H9 (cell line): ENCODE data around the gene NPAS2. TPM values are rescaled to one million over a fixed set of nuclear protein-coding genes. Genes with fewer than 3 reads are reported as not detected.

Source experiments
- DNase-seq: peaks from one replicate; pipeline ENCODE4 v3.0.0-alpha.2; 2017
- H2AFZ ChIP-seq: one replicate; pipeline ENCODE4 v1.6.1; 2013; ENCODE audit warnings: mild to moderate bottlenecking, low read length, control low read depth, moderate library complexity
- H2AK5ac ChIP-seq: 2 replicates; pipeline ENCODE4 v1.6.1; 2013; ENCODE audit warnings: low read length, control low read depth, mixed read lengths; ENCODE audit not compliant: insufficient read length
- H2BK120ac ChIP-seq: one replicate; pipeline ENCODE4 v1.6.1; 2013; ENCODE audit warnings: low read depth, mild to moderate bottlenecking, low read length, control low read depth, inconsistent platforms; ENCODE audit not compliant: poor library complexity, severe bottlenecking
- H2BK12ac ChIP-seq: 2 replicates; pipeline ENCODE4 v1.6.1; 2013; ENCODE audit warnings: low read length, control low read depth, mixed read lengths, low read depth; ENCODE audit not compliant: insufficient read length
- H2BK15ac ChIP-seq: 2 replicates; pipeline ENCODE4 v1.6.1; 2013; ENCODE audit warnings: low read depth, low read length, control low read depth
- H2BK20ac ChIP-seq: one replicate; pipeline ENCODE4 v1.6.1; 2013; ENCODE audit warnings: low read depth, mild to moderate bottlenecking, low read length, control low read depth, inconsistent platforms; ENCODE audit not compliant: poor library complexity, severe bottlenecking
- H2BK5ac ChIP-seq: 2 replicates; pipeline ENCODE4 v1.6.1; 2013; ENCODE audit warnings: low read length, control low read depth, mixed read lengths; ENCODE audit not compliant: insufficient read length
- H3K14ac ChIP-seq: 2 replicates; pipeline ENCODE4 v1.6.1; 2013; ENCODE audit warnings: low read length, control low read depth; ENCODE audit not compliant: insufficient read depth
- H3K18ac ChIP-seq: 2 replicates; pipeline ENCODE4 v1.6.1; 2013; ENCODE audit warnings: low read depth, mild to moderate bottlenecking, mixed read lengths, low read length, control low read depth; ENCODE audit not compliant: insufficient read length
- H3K23ac ChIP-seq: 2 replicates; pipeline ENCODE4 v1.6.1; 2013; ENCODE audit warnings: low read length, control low read depth, mixed read lengths, low read depth; ENCODE audit not compliant: insufficient read length
- H3K23me2 ChIP-seq: 2 replicates; pipeline ENCODE4 v1.6.1; 2013; ENCODE audit warnings: low read depth, mild to moderate bottlenecking, mixed read lengths, low read length, control low read depth; ENCODE audit not compliant: insufficient read length, poor library complexity, severe bottlenecking
- H3K27ac ChIP-seq: 2 replicates; pipeline ENCODE4 v1.5.1; 2013; ENCODE audit warnings: low read length, control low read depth, mixed read lengths, low read depth; ENCODE audit not compliant: insufficient read length
- H3K27me3 ChIP-seq: 2 replicates; pipeline ENCODE4 v1.6.1; 2013; ENCODE audit warnings: low read length, control low read depth, inconsistent platforms; ENCODE audit not compliant: insufficient read depth
- H3K4ac ChIP-seq: 2 replicates; pipeline ENCODE4 v1.6.1; 2013; ENCODE audit warnings: low read depth, mild to moderate bottlenecking, control low read depth, inconsistent platforms, low read length, moderate library complexity
- H3K4me1 ChIP-seq: 2 replicates; pipeline ENCODE4 v1.6.1; 2013; ENCODE audit warnings: low read length, control low read depth, inconsistent platforms; ENCODE audit not compliant: insufficient read depth
- H3K4me2 ChIP-seq: 2 replicates; pipeline ENCODE4 v1.6.1; 2013; ENCODE audit warnings: low read length, control low read depth, mixed read lengths; ENCODE audit not compliant: insufficient read length, insufficient read depth
- H3K56ac ChIP-seq: 2 replicates; pipeline ENCODE4 v1.6.1; 2013; ENCODE audit warnings: low read depth, mild to moderate bottlenecking, mixed read lengths, low read length, control low read depth; ENCODE audit not compliant: insufficient read length
- H3K79me1 ChIP-seq: 2 replicates; pipeline ENCODE4 v1.6.1; 2013; ENCODE audit warnings: low read depth, mild to moderate bottlenecking, moderate library complexity, low read length, control low read depth, inconsistent platforms; ENCODE audit not compliant: insufficient read depth, poor library complexity, severe bottlenecking
- H3K79me2 ChIP-seq: 2 replicates; pipeline ENCODE4 v1.6.1; 2013; ENCODE audit warnings: low read length, control low read depth, inconsistent platforms; ENCODE audit not compliant: insufficient read depth
- H3K9ac ChIP-seq: 2 replicates; pipeline ENCODE4 v1.6.1; 2013; ENCODE audit warnings: low read length, control low read depth, mixed read lengths; ENCODE audit not compliant: insufficient read length; ENCODE audit errors: extremely low read depth
- H3K9me3 ChIP-seq: one replicate; pipeline ENCODE4 v1.6.1; 2013; ENCODE audit warnings: low read depth, low read length, inconsistent platforms; ENCODE audit not compliant: control insufficient read depth
- H3T11ph ChIP-seq: one replicate; pipeline ENCODE4 v1.6.1; 2013; ENCODE audit warnings: mild to moderate bottlenecking, low read length, control low read depth, inconsistent platforms
- H4K20me1 ChIP-seq: one replicate; pipeline ENCODE4 v1.6.1; 2013; ENCODE audit not compliant: control insufficient read depth, insufficient read length, insufficient read depth
- H4K5ac ChIP-seq: 2 replicates; pipeline ENCODE4 v1.6.1; 2013; ENCODE audit warnings: low read depth, mild to moderate bottlenecking, mixed read lengths, low read length, control low read depth; ENCODE audit not compliant: insufficient read length
- H4K8ac ChIP-seq: replicated peaks from 2 replicates; pipeline ENCODE4 v1.6.1; 2013; ENCODE audit warnings: low read length, control low read depth, mixed read lengths, low read depth; ENCODE audit not compliant: insufficient read length
- H4K91ac ChIP-seq: 2 replicates; pipeline ENCODE4 v1.6.1; 2013; ENCODE audit warnings: low read depth, mild to moderate bottlenecking, moderate library complexity, mixed read lengths, low read length, control low read depth; ENCODE audit not compliant: insufficient read length
- H3K27ac Mint-ChIP-seq, 3 experiments: 2 replicates in 2 of 3; 3 replicates in 1 of 3; pipeline ENCODE4 v1.8.0; 2020 to 2021; ENCODE audit warnings: mixed read lengths in 3 of 3, mild to moderate bottlenecking in 1 of 3, moderate library complexity in 1 of 3
- H3K27me3 Mint-ChIP-seq: 2 replicates; pipeline ENCODE4 v1.8.0; 2021; ENCODE audit warnings: low read depth, mild to moderate bottlenecking, moderate library complexity, mixed read lengths
- H3K36me3 Mint-ChIP-seq, 3 experiments: 2 replicates in 2 of 3; 3 replicates in 1 of 3; pipeline ENCODE4 v1.8.0; 2020 to 2021; ENCODE audit warnings: low read depth in 3 of 3, mixed read lengths in 3 of 3; ENCODE audit not compliant: insufficient read depth in 1 of 3
- H3K4me1 Mint-ChIP-seq, 2 experiments: 2 replicates each; pipeline ENCODE4 v1.8.0; 2020; ENCODE audit warnings: mixed read lengths in 2 of 2
- H3K4me3 Mint-ChIP-seq, 2 experiments: 2 replicates in 1 of 2; 3 replicates in 1 of 2; pipeline ENCODE4 v1.8.0; 2020 to 2021; ENCODE audit warnings: mild to moderate bottlenecking in 2 of 2, mixed read lengths in 2 of 2, moderate library complexity in 1 of 2
- H3K9me3 Mint-ChIP-seq, 2 experiments: 2 replicates in 1 of 2; 3 replicates in 1 of 2; pipeline ENCODE4 v1.8.0; 2020; ENCODE audit warnings: mild to moderate bottlenecking in 2 of 2, mixed read lengths in 2 of 2, moderate library complexity in 1 of 2
- WGBS: extraction: QIAGEN DNeasy Blood & Tissue Kit; methylation state at CpG from one replicate; pipeline ENCODE4 v1.1.7; 2013; ENCODE audit warnings: missing lambda C conversion rate, low lambda C conversion rate, mixed read lengths; ENCODE audit not compliant: insufficient read length; ENCODE audit errors: extremely low coverage; 5-methylcytosine and 5-hydroxymethylcytosine counted together
- total RNA-seq: library from RNA; stranded (reverse); gene quantifications from 2 replicates; pipeline ENCODE4 v1.2.1, GENCODE V29; 2021
- TF ChIP-seq, protein P1 (sequence below): fragments of 200-600 bp; sonication (generic); conservative IDR thresholded peaks from 3 replicates; pipeline ENCODE4 v1.8.0; 2021; ENCODE audit warnings: antibody characterized with exemption, mild to moderate bottlenecking

NPAS2 gene
- total RNA-seq, 1 experiment from 2014 or later = 1.3 TPM

DNA sequence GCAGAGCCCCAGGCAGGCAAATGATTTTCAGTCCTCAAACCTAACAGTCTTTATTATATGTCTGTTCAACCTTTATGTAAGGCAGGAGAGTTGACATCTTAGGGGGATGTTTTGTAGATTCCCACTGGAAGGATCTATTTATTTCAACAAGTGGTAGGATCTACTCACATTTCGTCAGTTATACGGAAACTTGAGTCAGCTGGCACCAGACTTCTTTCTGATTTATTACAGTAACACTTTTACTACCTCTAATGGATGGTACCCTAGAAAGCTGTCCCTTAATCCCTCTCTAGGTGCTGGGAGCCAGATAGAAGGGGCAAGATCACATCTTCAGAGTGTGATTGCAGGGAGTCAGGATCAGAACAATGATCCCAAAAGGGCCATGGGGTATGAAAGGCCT is 180.1 kb downstream of the NPAS2 start:
- H3K27ac ChIP-seq = no peak overlapping the region

More for the DNA sequence above, 180.1 kb downstream of the NPAS2 start:
- Histone ChIP-seq H3K23me2 (peaks cover 8% of the 10 kb centered on the region), H2BK5ac (no peak overlapping the region), H3K56ac (no peak overlapping the region), H2AFZ (no peak overlapping the region), H3K79me1 (no peaks in the 10 kb centered on the region), H3K4me1 (peaks cover 3% of the 10 kb centered on the region; the same call in 1 of the 2 replicates), H3K9me3 (no peaks in the 10 kb centered on the region), H2BK20ac (no peak overlapping the region), H4K91ac (no peak overlapping the region), H2BK15ac (no peak overlapping the region), H4K20me1 (no peaks in the 10 kb centered on the region), H3K27me3 (no peaks in the 10 kb centered on the region), H3K23ac (no peak overlapping the region), H3K9ac (no peak overlapping the region), H3K14ac (no peak overlapping the region), H3K18ac (no peak overlapping the region), H2BK12ac (no peak overlapping the region), H2BK120ac (no peak overlapping the region), H4K8ac (no peak overlapping the region), H4K5ac (no peak overlapping the region), H3K79me2 (peaks cover 15% of the 10 kb centered on the region; the same call in 1 of the 2 replicates), H2AK5ac (no peak overlapping the region), H3K4me2 (no peak overlapping the region), H3T11ph (no peak overlapping the region), H3K4ac (no peak overlapping the region)
- no peak overlapping the region for H3K27ac Mint-ChIP-seq
- no CpG with 5 or more reads among the region's 2 CpGs for WGBS
- TF ChIP-seq, protein P1, sequence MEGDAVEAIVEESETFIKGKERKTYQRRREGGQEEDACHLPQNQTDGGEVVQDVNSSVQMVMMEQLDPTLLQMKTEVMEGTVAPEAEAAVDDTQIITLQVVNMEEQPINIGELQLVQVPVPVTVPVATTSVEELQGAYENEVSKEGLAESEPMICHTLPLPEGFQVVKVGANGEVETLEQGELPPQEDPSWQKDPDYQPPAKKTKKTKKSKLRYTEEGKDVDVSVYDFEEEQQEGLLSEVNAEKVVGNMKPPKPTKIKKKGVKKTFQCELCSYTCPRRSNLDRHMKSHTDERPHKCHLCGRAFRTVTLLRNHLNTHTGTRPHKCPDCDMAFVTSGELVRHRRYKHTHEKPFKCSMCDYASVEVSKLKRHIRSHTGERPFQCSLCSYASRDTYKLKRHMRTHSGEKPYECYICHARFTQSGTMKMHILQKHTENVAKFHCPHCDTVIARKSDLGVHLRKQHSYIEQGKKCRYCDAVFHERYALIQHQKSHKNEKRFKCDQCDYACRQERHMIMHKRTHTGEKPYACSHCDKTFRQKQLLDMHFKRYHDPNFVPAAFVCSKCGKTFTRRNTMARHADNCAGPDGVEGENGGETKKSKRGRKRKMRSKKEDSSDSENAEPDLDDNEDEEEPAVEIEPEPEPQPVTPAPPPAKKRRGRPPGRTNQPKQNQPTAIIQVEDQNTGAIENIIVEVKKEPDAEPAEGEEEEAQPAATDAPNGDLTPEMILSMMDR = no peak
- peaks cover 11% of the 10 kb centered on the region for H3K27me3 Mint-ChIP-seq
- DNase-seq = no peak
- H3K36me3 Mint-ChIP-seq = peaks cover 25 to 26% (median 26%) of the 10 kb centered on the region in 3 experiments
- peaks cover 20 to 28% of the 10 kb centered on the region in 2 experiments for H3K4me1 Mint-ChIP-seq
- H3K9me3 Mint-ChIP-seq = peaks cover 5% of the 10 kb centered on the region in 2 experiments; a peak in 4 of 5 replicates
- no peak overlapping the region for H3K4me3 Mint-ChIP-seq
